ENCODE measurements around the gene MFGE8.
A peak's percentile ranks its signal among the peaks of the same experiment; 100 is the strongest.

Gene MFGE8

GRCh38 chr15:88900309-88900981, 12.7 kb downstream of the MFGE8 start:
- DNase-seq (ENCODE audit: low read depth), result no peak

GRCh38 chr15:88899251-88899650, 13.9 kb downstream of the MFGE8 start:
- no peak for DNase-seq (ENCODE audit: low read depth)

GRCh38 chr15:88898736-88899135, 14.4 kb downstream of the MFGE8 start:
- DNase-seq (ENCODE audit: low read depth), result no peak

GRCh38 chr15:88897456-88898194, 15.6 kb downstream of the MFGE8 start:
- peak; percentile 50 for DNase-seq (ENCODE audit: low read depth)

GRCh38 chr15:88897142-88897455, 16.1 kb downstream of the MFGE8 start:
- no peak for DNase-seq (ENCODE audit: low read depth)

- no peak for DNase-seq (ENCODE audit: low read depth)
Observed at GRCh38 chr15:88896333-88897033, 16.7 kb downstream of the MFGE8 start.

GRCh38 chr15:88894819-88895767, 18.1 kb downstream of the MFGE8 start, which contains the start of gene HAPLN3:
Gene HAPLN3 (minus strand): TSS chr15:88895544. CDS start chr15:88887298, 8,246 bp downstream.
- no peak for DNase-seq (ENCODE audit: low read depth)

GRCh38 chr15:88894348-88894818, 18.8 kb downstream of the MFGE8 start:
- no peak for DNase-seq (ENCODE audit: low read depth)

GRCh38 chr15:88891540-88892254, 21.5 kb downstream of the MFGE8 start:
- no peak for DNase-seq (ENCODE audit: low read depth)

- no peak for DNase-seq (ENCODE audit: low read depth)
Observed at GRCh38 chr15:88890495-88890894, 22.7 kb downstream of the MFGE8 start.

- DNase-seq (ENCODE audit: low read depth), result no peak
Observed at GRCh38 chr15:88888719-88889118, 24.5 kb downstream of the MFGE8 start.

GRCh38 chr15:88887068-88887580, 26.1 kb downstream of the MFGE8 start:
- no peak for DNase-seq (ENCODE audit: low read depth)

- peak; percentile 19 for DNase-seq (ENCODE audit: low read depth)
Observed at GRCh38 chr15:88882785-88883184, 30.4 kb downstream of the MFGE8 start.

- DNase-seq (ENCODE audit: low read depth), result no peak
Observed at GRCh38 chr15:88881775-88882174, 31.4 kb downstream of the MFGE8 start.

GRCh38 chr15:88880944-88881740, 32.0 kb downstream of the MFGE8 start:
- DNase-seq (ENCODE audit: low read depth), result no peak

GRCh38 chr15:88878720-88879184, 34.4 kb downstream of the MFGE8 start:
- DNase-seq (ENCODE audit: low read depth), result no peak

- DNase-seq (ENCODE audit: low read depth), result no peak
Observed at GRCh38 chr15:88877906-88878305, 35.3 kb downstream of the MFGE8 start.

GRCh38 chr15:88877415-88877814, 35.8 kb downstream of the MFGE8 start:
- no peak for DNase-seq (ENCODE audit: low read depth)

GRCh38 chr15:88876573-88876972, 36.6 kb downstream of the MFGE8 start:
- no peak for DNase-seq (ENCODE audit: low read depth)

GRCh38 chr15:88874684-88875083, 38.5 kb downstream of the MFGE8 start:
- no peak for DNase-seq (ENCODE audit: low read depth)
